ENCODE measurements around the gene ADO.

ADO gene

DNA sequence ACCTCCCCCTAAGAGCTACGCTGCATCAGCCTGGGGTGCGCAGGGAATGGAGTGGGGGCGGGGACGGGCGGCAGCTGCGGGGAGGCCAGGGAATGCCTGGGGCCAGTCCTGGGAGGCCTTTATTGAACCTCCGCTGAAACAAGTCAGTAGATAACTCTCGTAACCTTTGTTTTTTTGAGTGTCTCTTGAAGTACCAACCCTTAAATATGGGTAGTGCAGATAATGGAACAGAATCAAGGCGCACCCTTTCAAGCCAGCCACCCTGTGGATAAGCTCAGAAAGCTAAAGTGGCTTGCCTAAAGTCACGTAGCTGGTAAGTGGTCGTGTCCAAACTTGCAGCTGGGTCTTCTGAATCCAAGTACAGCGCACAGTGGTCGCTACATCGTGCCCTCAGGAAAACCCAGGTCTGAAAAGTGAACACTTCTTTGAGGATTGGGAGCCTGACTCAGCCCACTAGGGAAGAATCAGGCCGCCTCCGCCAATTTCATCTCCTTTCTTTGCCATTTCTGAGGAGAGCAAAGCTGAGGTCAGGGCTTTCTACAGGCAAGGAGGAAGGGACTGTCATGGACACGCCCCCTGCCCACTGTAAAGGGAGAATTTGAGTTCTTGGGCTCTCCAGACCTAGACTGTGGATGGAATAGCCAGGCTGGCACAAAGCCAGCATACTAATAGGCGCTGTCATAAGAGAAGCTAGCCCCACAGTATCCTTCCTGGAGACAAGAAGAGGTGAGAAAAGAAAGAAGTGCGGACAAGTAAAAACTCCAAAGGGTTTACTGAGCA is 14.8 kb downstream of the ADO start:
- DNase-seq, result no peak

DNA sequence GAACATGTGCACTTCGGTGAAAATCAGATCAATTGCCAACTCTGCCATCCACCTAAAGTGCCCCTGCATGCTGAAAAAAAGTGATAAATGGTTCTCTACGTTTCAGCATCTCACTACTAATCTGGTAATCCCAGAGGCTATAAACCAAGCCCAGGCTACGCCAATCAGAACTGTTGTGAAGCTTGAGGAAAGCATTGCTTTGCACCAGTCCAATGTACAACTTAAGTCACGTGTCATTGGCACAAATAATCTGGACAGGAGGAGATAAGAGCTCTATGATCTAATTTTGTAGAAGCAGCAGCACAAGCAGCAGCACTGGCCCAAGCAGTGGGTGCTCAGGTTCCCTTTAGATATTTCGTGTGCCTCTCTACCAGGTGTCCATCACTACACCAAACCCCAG is 16.1 kb downstream of the ADO start:
- no peak for DNase-seq

DNA sequence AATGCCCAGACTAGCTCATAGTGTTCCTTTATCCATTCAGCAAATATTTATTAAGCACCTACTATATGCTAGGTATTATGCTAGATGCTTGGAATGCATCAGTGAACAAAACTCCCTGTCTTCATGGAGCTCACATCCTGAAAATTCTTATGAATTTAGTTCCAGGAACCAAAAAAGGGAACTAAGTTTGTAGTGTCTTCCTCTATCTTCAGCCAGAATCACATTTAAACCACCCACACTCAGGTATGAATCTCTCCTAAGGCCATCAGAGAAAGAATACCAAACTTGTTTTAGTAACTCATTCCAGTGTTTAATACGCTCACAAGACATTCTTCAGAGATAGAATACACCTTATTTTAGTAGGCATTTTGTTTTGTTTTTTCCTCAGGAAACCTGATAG is 21.8 kb downstream of the ADO start:
- no peak for DNase-seq

DNA sequence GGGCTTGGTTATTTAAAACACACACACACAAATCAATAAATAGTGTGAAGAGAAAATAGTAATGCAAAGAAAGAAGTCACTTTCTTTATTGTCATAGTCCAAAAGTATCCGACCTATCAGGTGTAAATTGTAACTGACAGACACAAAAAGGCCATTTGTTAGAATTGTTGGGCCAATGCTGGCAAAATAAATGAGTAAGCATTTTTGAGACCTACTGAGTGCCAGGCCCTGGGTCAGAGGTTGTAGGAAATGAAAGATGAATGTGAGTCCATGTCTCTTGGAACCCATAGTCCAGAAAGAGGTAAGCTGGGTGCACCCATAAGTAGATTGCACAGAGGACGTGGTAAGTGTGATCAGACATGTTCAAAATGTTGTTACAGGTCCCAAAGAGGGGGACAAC is 25.1 kb downstream of the ADO start:
- no peak for DNase-seq

DNA sequence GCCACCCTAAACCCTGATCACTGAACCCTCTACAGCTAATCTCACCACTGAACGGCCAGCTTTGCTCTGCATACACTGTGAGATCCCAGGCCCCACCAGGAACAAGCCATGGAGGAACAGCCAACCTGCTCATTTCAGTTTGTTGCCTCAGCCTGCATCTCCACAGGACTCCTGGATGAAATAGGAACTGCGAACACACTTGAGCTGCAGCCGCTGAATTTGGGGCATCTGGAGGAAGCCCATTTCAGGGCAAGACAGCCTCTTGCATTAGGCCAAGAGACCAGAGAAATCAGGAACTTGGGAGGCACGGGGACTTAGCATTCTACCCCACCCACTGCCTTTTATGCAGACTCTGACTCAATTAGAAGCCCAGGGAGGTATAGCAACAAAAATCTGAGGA is 26.2 kb downstream of the ADO start:
- DNase-seq, result no peak

DNA sequence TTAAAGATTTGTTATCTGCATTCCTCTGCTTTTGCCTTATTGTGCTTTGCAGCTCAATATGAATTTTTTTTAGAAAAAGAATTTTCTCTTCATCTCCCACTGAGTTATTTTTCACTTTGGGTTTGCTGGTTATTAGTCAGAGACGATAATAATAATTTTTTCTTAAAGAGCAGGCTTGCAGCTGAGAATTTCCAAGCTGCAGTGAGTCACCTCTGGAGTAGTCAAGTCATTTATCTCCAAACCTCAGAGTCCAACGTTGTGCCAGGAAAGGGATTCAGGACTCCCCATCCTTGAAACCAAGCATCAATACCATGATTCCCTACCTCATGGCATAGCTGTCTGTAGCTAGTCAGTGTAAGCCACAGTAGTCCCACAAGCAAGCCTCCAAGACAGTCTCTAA is 26.8 kb downstream of the ADO start:
- DNase-seq, result no peak

DNA sequence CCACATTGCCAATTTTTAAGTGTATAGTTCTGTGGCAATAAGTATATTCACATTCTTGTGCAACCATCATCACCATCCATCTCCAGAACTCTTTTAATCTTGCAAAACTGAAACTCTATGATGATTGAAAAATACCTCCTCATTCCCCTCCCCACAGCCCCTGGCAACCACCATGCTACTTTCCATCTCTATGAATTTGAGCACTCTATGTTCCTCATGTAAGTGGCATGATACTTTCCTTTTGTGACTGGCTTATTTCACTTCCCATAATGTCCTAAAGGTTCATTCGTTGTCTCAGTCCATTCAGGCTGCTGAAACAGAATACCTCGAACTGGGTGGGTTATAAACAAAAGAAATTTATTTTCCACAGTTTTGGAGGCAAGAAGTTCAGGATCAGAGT is 35.1 kb downstream of the ADO start:
- DNase-seq, result no peak

DNA sequence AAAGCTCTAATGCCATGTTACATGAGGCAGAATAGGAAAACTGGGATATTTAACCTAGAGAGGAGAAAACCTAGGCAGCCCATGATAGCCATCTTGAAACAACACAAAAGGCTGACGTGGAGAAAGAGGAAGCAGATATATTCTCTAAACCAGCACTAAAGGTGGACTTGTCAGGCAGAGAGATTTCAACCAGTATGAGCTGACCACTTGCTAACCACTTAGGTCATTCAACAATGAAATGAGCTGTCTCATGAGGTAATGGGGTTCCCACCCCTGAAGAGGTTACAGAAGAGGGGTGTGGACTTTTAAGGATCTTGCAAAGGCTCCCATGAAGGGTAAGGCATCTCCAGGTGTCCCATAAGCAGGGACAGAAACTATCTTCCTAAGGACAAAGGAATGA is 38.5 kb downstream of the ADO start:
- no peak for DNase-seq

DNA sequence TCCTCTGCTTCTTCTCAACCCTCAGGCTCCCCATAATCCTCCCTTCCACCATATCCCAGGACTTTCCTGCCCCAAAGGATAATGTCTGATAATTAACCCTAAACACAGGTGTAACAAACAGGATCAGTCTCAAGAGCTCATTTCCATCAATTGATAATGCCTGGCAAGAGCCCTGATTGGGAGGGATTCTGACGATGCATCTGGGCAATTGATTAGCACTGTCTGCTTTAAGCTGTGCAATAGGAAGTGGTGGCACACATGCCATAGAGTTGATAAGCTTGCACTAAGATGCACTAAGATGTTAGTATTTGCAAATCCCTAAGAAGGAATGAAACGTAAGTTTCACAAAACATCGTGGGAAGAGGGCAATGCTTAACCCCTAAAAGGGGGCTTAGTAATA is 39.1 kb downstream of the ADO start:
- DNase-seq, result no peak

DNA sequence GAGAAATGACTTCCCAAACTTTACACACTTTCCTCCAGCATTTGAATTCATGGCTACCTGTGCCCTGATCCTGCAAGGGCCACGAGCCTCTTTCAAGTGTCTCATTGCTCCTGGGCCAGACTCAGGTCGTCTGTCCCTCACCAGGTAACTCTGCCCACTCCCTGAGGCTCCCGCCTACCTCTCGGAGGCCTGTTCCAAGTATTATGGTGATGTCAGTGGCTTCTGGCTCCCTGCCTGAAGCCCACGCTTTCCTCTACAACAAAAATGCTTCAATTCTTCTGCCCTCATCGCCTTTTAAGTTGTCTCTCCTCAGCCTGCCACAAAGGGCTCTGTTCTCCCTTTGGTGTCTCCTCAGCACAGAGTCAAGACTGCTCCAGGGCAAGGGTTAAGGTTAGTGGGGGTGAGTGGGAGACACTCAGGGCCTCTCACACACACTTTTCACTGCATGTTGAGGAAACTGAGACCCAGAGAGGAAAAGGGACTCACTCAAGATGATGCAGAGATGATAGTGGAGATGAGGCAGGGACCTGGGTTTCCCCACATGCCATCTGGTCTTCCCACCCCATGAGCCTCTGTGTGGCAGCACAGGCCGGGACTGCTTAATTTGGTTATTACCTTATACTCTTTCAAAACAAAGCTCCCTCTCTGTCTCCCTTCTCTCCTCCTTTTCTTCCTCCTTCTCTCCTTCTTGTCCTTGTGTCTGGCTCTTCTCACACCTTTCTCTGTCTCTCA is 39.9 kb downstream of the ADO start:
- no peak for DNase-seq

DNA sequence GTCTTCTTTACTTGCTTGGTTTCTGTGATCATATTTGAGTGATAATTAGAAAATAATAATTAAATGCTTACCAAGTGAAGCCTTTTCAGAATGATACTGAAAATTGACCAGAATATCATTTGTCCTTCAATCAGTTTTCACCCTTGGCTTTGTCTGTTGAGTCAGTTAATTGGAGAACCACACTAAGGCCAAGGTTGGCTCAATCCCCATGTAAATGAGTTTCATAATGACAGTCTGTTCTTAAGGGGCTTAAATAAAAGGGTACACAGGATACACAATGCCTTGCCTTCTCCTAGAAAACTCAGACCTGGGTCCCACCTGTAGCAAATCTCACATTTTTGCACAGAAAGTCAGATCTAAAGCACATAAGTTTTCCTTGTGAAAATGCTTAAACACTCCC is 42.9 kb downstream of the ADO start:
- no peak for DNase-seq

DNA sequence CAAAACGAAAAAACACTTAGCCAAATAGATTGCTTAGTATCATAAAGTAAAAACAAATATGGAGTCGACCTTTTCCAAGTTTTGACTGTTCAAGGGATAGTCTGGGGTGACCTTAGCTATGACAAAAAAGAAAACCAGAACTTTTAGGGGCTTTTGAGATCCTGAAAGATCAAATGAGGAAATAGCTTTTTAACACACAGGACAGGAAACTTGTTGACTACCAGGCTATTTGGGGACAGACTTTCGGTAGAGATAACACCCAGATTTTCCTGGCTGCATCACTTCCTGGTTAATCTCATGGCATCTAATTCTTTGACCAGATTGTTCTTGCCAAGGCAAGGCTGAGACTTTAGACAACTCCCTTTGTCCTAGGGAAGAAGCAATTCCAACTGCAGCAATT is 46.1 kb downstream of the ADO start:
- DNase-seq, result no peak

DNA sequence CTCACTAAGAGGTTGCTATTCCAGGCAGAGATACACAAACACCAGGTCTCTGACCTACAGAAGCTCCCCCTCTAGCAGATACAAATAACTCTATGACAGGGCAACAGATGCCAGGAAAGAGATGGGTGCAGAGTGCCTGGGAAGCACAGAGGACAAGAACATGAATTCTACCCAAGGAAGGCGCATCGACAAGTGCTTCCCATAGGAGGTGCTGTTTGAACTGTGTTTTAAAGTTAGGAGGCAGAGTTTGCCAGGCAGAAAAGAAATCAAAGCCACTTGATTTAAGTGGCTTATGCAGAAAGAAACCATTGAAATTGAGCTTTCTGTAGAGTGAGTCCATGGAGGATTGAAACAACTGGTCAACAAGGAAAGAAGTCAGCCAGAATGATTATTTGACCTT is 46.9 kb downstream of the ADO start:
- no peak for DNase-seq

DNA sequence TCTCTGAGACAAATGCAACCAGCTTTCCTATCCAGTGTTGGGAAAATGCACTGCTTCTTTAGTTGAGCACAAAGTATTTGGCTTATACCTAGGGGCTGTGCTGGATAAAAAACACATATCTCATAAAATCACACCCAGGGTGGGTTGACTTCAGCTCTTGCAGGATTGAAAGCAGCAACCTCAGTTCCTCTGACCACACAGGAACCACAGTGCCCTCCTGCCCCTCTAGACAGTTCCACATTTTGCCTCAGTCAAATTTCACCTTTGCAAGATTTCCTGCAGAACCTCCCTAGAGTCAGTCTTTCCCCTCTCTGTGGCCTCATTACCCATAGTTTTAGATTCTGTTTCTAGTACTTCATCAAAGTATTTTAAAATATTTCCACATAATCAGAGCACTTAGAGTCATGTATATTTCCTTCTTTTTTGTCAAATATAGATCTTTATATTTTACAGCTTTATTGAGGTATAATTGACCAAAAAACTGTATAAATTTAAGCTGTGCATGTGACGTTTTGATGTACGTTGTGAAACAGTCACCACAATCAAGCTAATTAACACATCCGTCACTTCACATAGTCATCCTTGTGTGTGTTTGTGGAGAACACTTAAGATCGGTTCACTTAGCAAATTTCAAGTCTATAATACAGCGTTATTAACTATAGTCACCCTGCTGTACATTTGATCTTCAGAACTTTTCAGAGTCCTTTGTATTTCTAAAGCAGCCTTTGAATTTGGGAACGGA is 48.6 kb downstream of the ADO start:
- DNase-seq, result no peak

DNA sequence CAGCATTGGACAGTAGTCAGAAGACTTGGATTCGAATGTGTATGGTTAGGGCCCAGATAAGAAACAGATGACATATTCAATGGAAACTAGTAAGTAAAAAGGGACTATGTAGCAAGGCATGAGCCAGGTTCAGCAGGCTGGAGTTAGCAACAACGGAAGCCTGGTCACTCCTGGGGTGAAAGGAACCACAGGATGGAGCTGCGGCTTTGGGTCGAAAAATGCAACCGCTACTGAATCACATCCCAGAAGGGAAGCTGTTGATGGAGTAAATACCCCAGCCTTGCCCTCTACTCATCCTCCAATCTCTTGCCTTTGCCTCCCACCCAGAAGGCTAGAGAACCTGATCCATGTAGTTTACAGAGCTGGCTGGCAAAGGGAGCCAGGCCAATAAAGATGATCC is 49.2 kb downstream of the ADO start:
- no peak for DNase-seq

DNA sequence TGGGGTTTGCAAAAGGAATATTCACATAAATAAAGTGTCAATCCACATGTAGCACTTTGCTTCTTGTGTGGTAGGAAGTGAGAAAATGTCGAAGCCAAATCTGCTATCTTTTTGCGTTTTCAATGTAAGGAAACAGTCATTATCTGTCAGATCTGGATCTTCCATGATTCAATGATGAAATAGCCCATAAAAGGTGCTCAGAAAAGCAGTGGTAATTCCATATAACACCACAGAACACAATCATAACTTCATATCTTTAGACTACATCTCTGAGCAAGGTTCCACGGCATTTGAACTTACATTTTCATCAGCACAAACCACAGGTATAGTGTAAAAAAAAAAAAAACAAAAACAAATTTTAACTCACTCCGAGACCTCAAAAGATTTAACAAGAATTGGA is 51.5 kb downstream of the ADO start:
- DNase-seq, result no peak

All from activated T-cell treated with anti-CD3 and anti-CD28 coated beads for 4 hours (primary cell).